Fibroblast of skin of right quadriceps (primary cell): Measurements from ENCODE around the gene IFI6.
A peak's percentile ranks its signal among the peaks of the same experiment; 100 is the strongest.
"Not testable (repeated sequence)": the region's sequence is repeated elsewhere in the genome, so short reads cannot be mapped to it uniquely, and the experiment has no call there.

Experiments
- DNase-seq: peaks from one replicate; pipeline ENCODE4 v3.0.0-alpha.2; 2013

The IFI6 gene

GRCh38 chr1:27671964-27672749 lies at the start of gene IFI6:
TSS of gene IFI6 (minus strand) at chr1:27672192. CDS start at chr1:27669314, 2,878 bp downstream.
- peak; percentile 95 for DNase-seq

DNA sequence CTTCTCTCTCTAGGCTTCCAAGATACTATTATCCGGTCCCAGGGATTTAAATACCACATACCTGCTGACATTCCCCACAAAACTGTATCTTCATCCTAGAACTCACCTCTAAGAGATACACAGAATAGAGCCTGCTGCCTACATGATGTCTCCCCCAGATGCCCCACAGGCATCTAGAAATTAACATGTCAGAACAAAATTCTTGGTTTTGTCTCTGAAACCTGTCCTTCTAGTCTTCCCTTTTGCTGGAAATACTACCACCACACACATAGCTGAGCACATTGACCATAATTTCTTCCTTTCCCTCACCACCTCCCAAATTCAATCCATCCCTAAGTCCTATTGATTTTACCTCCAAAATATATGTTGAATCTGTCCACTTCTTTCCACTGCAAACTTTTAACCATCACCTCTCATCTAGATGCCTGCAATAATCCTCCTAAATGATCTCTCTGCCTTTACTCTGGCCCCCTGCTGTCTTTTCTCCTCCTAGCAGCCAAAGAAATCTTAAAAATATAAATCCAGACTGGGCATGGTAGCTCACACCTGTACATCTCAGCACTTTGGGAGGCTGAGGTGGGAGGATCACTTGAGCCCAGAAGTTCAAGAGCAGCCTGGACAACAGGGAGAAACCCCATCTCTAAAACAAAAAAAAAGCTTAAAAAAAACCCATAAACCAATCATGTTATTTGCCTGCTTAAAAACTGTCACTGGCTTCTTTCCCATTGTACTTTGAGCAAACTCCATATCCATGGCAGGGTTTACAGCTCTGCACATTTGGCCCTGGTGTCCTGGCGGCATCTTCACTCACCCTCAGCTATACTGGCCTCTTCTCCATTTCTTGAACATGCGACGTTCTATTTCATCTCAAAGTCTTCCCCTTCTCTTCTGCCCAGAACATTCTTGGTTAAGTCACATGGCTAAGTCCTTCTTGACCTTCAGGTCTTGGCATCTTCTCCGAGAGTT lies 47.6 kb upstream of the IFI6 start:
- DNase-seq: no peak

DNA sequence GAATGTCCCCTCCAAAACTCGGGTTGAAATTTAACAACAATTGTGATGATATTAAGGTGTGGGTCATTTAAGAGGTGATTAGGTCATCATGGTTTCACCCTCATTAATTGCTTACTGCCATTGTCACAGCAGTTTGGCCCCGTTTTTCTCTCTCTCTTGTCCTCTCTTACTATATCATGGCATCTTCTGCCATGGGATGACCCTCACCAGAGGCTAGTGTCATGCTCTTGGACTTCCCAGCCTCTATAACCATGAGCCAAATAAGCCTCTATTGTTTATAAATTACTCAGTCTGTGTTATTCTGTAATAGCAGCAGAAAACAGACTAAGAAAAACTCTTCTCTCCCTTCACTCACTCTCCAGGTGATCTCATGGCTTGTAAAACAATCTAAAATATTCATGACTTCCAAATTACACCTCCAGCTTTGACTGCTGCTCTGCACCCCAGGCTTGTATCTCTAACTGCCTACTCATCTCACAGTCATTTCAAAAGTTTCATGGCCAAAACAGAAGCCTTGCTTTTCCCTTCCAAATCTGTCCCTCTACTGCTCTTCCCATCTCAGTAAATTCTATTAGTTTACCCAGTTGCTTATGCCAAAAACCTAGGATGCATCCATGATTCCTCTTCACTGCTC lies 44.4 kb upstream of the IFI6 start:
- no peak for DNase-seq

GRCh38 chr1:27713869-27714513 lies 42.0 kb upstream of the IFI6 start:
- DNase-seq: no peak

GRCh38 chr1:27713139-27713725 lies 41.2 kb upstream of the IFI6 start:
- DNase-seq: no peak

- no peak for DNase-seq
Measured at GRCh38 chr1:27710574-27710973, 38.6 kb upstream of the IFI6 start.

GRCh38 chr1:27705545-27705944 lies 33.6 kb upstream of the IFI6 start:
- no peak for DNase-seq

GRCh38 chr1:27704958-27705357 lies 33.0 kb upstream of the IFI6 start:
- no peak for DNase-seq

DNA sequence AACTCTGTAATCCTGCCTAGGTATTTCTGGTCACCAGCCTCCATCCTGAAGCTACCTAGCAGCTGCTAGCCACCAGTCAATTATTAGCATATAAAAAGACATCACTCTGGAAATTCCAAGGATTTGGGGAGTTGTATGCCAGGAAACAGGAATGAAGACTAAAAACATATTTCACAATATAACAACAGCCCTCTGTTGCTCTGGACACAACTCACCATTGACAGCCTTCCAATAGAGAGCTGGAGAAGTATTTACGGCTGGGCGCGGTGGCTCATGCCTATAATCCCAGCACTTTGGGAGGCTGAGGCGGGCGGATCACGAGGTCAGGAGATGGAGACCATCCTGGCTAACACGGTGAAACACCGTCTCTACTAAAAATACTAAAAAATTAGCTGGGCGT lies 24.8 kb upstream of the IFI6 start:
- DNase-seq: not testable (repeated sequence)

DNA sequence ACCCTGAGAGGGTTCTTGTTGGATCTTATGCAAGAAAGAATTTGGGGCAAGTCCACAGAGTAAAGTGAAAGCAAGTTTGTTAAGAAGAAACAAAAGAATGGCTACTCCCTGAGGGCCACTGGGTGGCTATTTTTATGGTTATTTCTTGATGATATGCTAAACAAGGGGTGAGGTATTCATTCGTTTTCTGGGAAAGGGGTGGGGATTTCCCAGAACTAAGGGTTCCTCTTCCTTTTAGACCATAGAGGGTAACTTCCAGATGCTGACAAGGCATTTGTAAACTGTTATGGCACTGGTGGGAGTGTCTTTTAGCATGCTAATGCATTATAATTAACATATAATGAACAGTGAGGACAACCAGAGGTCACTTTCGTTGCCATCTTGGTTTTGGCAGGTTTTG lies 18.2 kb upstream of the IFI6 start:
- no peak for DNase-seq

GRCh38 chr1:27689423-27690173 lies 17.6 kb upstream of the IFI6 start:
- peak; percentile 13 for DNase-seq

- no peak for DNase-seq
Measured at GRCh38 chr1:27687906-27688305, 15.9 kb upstream of the IFI6 start.

DNA sequence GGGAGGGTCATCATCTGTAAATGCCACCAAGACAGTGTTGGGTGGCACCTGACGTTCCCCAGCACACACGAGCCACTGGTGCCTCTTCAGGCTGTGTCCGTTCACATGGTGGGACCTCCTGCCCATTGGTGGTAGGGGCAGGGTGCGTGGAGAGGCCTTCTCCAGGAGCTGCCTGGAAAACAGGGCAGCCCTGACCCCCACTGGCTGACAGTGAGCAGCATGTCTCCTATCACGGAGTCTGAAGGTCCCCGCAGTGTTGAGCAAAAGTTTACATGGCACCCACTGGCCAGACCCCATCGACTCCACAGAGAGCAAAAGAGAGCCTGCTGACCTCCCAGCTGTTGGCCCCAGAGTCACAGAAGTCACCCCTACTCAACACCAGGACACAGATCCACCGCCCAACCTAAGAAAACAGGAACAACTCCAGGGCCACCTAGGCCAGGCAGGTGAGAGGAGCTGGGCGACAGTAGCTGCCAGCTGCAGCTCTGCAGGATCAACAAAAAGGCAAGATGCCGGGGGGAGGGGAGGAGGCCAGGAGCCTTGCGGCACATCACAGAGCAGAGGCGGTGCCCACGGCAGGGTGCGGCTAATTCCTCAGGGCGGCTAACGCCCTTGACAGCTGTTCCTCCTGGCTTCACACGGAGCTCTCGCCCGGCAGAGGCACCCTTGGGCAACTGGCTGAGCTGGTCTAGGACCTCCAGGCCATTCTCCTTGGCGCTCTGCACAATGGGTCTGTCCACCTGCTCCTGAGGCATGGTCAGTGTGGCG lies 14.4 kb upstream of the IFI6 start:
- no peak for DNase-seq

DNA sequence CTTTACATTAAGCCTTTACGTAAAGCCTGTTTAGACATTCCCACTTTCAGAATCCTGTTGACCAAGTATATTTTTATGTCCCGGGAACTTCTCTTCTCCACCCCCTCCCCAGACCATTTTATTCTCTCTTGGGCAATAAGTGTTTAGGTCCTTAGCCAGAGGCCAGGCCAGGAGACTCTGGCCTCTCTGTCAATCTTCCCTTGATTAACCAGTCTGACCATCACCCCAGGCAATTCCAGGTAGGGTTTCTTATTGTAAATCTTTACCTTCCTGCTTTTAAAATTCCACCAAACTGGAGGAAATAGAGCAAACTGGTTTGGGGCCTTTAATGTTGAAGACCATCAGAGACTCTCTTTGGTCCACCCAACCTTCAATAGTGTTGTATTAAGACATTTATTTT lies 12.2 kb upstream of the IFI6 start:
- no peak for DNase-seq

GRCh38 chr1:27682351-27682944 lies 10.5 kb upstream of the IFI6 start:
- no peak for DNase-seq

DNA sequence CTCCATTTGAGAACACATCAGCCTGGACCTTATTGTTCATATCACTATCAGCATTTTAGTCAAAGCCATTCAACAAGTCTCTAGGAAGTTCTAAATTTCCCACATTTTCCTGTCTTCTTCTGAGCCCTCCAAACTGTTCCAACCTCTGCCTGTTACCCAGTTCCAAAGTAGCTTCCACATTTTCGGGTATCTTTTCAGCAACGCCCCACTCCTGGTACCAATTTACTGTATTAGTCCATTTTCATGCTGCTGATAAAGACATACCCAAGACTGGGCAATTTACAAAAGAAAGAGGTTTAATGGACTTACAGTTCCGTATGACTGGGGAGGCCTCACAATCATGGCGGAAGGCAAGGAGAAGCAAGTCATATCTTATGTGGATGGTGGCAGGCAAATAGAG lies 9.6 kb upstream of the IFI6 start:
- not testable (repeated sequence) for DNase-seq

- DNase-seq: not testable (repeated sequence)
Measured at GRCh38 chr1:27680225-27680791, 8.3 kb upstream of the IFI6 start.

- no peak for DNase-seq
Measured at GRCh38 chr1:27678747-27679146, 6.8 kb upstream of the IFI6 start.

DNA sequence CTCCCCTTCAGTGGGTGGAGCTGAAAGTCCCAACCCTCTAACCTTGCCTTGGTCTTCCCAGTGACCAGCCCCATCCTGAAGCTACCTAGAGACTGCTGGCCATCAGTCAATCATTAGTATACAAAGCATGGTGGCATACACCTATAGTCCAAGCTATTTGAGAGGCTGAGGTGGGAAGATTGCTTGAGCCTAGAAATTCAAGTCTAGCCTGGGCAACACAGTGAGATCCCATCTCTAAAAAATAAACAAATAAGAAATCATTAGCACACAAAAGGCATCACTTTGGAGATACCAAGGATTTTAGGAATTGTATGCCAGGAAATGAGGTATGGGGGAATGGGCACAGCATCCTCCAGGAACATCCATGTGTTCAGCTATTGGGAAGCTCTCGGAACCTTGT lies 4.4 kb upstream of the IFI6 start:
- DNase-seq: no peak

DNA sequence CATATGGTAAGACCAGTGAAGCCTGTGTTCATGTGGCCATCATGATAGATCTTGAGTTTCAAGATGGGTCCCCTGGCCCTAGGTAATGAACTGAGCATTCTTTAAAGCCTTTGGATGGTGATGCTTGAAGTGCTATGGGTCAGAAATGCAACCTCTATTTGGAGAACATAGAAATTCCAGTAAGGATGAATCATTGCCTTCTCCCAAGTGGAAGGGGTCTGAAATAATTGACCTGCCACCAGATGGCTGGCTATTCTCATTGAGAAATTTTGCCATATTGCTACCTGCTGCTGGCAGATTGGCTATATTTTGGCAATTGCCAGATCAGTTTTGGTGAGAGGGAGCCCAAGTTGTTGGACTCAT lies 739 bp upstream of the IFI6 start:
- DNase-seq: peak; percentile 41
